Stromal cell of bone marrow (primary cell): ENCODE results near the gene NECAB3.

Experiments
- DNase-seq: peaks from one replicate; pipeline ENCODE4 v3.0.0-alpha.2; 2012; ENCODE audit warnings: low read depth

Gene NECAB3

DNA sequence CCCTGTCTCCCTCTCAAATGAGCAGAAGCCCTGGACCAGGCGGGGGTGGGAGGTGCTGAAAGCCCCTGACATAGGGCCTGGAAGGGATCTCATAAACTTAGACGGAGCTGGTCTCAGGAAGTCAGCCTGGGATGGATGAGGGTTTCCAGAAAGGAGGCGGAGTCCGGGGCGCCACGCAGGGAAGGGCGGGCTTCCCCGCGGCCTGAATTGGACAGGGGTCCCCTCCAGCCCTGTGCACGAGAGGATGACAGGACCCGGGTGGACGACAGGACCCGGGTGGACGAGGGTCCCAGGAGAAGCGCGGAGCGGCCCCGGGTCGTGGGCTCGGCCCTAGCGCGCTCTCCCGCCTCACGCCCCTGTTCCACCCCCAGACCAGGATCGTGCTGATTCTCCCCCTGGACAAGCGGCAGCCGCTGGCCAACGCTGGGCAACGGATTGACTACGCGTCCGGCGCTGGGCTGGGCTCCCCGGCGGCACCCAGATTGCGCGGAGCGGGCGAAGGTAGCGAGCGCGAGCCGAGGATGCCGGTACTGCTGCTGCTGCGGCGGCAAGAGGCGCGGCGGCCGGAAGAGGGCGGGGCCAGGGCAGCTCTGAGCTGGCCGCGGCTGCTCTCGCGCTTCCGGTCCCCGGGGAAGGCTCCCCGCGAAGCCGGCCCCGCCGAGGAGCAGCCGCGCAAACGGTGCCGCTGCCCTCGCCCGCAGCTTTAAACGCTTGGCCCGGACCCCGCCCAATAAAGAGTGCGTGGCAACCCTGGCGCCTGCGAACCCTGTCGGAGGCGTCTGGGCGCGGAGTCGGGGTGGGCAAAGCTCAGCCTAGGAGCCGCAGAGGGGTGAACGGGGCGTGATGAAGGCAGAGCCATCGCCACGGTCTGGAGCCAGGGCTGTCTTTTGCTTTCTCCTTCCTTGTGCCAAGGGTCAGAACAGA, 10.8 kb downstream of the NECAB3 start:
- no peak for DNase-seq

DNA sequence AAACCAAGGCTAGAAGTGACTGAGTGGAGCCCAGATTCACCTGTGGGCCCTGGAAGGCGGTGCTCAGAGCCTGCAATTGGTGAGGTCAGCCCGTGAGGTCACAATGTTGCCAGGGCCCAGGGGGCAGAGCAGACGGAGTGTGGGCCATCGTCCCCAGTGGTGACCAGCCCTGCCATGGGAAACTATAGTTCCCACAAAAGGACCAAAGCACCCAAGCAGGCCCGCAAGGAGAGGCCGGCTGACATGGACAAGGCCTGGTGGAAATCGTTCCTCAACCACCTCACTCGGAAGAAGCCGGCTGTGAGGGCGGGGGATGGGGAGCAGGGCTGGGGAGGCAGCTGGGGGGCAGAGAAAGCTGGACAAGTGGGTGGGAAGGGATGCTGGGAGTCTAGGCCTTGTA, 12.1 kb downstream of the NECAB3 start, which contains the start of gene C20orf144:
TSS of gene C20orf144 (plus strand) at position 156 of the 400 bp plus-strand sequence. CDS start at position 175, 19 bp downstream.
- no peak for DNase-seq

DNA sequence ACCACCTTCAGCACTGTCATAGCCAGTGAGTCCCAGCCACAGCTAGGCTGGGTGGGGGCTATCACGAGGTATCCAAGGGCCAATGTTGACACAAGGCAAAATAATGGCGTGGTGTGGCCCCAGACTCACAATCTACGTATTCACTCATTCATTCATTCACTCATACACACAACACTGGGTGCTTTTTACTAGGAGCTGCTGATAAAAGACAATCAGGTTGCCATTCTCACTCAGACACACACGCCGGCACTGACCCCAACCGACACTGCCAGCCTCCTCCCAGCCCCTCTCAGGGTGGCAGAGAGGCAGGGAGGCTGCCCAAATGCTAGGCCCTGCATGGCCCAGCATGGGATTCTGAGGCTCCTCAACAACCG, 13.6 kb downstream of the NECAB3 start:
- DNase-seq = no peak

DNA sequence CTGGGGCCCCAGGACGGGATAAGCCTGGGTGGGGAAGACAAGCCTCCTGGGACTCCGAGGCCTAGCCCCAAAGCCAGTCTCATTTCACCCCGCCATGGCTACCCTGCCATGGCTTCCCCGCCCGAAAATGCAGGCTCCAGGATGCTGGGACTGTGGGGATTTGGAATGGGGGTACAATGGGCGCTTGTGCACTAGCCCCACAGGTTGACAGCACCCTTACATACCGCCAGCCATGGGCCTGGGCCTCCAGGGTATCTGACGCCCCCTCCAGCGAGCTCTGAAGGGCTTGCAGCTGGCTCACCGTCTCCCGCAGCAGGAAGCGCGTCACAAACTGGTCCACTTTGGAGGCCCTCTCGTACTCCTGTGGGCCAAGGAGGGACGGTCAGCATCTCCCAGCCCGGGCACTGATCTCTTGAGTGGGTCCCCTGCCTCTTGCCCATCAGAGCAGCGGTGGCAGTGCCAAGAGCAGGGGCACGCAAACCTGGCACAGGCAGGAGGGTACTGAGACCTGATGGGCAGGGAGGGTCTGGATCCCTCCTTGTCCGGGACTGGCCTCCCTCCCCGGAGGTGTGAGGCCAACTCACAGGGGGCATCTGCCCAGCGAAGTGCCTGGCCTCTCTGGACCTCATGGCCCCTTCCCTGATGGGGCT, 14.1 kb downstream of the NECAB3 start:
- DNase-seq = no peak

DNA sequence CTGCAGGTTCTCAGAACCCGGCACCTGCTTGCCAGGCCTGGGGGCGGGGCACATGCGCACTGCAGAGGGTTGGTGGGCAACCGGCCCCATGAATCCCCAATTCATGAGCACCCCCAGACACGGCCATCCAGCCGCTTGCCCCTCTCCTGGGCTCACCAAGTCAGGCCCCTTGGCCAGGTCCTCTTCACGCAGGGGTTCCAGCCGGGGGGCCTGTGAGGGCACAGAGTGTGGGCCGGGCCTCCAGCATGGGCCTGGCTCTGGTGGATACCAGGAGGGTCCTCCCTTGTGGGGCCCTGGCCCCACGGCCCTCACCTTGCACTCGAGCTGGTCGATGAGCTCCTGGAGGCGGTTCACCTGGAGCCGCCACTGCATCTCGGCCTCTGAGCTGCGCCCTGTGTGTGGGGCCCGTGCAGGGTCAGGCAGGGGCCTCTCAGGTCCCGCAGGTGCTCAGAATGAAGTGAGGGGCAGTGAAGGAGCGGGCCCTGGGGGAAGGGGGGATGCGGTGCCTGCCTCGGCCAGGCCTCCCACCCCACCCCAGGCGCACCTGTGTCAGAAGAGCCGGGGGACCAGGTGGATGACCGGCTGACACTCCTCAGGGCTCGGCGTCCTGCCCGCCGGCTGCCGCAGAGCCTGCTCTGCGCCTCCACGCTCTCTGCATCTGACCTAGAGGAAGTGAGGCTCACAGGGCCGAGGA, 14.7 kb downstream of the NECAB3 start:
- no peak for DNase-seq

DNA sequence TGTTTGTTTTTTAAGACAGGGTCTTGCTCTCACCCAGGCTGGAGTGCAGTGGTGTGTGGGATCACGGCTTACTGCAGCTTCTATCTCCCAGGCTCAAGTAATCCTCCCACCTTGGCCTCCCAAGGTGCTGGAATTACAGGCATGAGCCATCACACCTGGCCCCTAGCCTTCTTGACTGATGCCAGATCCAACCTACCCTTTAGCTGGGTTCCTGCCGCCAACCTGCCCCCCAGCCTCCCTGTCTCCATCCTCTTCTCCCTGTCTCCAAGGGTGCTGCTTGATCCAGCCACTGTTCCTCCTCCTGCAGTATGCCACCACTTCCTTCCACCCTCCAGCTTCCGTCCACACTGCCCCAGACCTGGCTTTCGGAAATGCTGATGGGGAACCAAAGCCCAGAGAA, 15.3 kb downstream of the NECAB3 start:
- DNase-seq = no peak

DNA sequence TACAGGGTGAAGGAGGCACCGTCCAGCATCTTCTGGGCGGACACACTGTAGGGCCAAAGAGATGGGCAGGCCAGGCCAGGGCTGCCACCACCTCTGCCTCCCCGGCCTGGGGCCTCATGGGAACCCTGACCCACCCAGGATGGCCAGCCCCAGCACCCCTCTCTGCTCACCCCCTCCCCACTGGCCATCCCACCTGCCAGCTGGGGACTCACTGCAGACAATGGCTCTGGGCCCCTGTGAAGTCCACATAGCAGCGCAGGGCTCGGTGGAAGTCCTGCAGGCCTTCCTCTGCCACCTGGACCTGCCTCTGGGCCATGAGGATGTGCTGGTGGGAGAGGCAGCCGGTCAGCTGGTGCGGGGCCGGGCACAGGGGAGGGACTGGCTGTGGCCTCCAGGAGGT, 15.7 kb downstream of the NECAB3 start:
- no peak for DNase-seq

DNA sequence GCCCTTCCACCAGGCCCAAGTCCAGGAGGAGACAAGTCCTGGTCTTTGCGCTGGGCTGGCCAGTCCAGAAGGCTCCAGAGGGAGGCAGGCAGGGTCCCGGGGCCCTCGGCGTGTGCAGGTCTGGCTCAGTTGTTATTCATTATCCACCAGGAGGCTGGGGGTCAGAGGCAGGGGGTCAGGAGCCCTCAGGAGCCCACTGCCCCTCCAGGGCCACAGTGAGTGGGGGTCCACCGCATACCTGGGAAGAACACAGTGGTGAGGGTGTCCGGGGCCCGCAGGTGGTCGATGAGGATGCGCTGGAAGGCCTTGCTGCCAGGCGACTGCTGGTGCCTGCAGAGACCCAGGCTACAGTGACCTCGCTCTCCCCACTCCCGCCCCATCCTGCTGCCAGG, 16.5 kb downstream of the NECAB3 start:
- DNase-seq = no peak

DNA sequence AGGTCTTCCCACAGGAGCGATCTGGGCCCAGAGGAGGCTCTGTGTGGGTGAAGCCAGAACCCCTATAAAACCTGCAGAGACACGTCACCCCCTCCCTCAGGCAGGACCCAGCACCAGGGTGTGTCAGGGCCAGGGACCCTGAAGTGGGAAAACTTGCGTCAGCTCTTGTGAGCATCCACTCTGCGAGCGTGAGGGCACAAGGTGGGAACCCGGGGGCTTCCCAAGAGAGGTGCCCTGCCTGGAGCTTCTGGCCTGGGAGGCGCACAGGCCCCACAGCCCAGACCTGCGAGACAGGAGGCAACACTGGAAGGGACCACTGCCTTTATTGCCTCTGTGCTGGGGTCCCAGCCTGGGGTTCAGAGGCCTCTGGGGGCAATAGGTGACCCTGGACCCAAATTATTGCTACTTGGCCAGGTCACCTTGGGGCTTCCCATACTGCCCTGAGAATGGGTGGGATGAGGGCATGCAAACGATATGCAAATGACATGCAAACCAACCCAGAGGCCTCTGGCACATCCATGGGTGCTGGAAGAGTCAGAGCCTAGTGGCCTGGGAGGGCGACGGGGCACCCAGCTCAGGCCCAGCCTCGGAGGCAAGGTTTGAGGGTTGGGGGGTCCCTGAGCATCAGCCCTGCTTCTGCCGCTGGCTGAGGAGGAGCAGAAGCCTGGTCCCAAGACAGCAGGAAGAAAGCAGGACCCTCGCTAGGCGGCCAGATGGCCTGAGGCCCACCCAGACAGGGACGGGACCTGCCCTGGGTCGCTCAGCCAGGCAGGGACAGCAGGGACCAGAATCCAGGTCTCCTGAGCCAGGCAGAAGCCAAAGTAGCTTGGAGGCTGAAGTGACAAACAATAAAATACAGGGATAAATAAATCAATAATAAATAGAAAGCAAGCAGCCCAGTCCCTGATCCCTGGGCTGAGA, 17.2 kb downstream of the NECAB3 start:
- no peak for DNase-seq

DNA sequence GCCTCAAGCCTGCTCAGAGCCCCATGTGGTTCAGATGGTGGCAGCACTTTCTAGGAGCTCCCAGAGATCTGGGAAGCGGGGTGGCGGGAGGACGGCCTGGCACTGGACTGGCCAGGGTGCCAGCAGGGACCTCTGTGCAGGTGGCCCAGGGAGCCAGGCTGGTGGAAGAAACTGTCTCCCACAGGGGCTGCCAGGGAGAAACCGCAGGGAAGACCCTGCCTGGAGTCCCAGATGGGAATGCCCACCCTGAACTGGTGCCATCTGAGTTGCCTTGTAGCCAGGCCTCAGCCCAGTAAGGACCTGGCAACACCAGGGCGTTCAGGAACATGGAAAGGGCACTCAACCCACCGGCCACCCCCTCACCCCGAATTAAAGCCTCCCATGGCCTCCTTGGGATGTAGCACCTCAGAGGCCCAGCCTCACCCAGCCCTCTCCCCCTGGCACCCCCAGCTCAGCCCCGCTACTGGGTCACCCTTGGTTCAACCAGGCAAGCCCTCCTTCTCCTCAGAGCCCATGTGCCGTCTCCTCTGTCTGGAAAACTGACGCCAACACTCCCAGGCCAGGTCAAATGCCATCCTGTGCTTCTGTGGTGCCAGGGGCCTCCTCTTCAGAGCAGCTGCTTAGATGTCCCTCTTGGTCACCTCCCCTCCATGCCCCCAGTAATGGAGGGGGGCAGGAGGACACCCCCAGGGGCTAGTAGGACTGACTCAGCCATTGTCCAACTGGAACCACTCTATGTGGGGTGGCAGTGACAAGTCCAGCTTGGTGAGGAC, 18.0 kb downstream of the NECAB3 start:
- DNase-seq = no peak

DNA sequence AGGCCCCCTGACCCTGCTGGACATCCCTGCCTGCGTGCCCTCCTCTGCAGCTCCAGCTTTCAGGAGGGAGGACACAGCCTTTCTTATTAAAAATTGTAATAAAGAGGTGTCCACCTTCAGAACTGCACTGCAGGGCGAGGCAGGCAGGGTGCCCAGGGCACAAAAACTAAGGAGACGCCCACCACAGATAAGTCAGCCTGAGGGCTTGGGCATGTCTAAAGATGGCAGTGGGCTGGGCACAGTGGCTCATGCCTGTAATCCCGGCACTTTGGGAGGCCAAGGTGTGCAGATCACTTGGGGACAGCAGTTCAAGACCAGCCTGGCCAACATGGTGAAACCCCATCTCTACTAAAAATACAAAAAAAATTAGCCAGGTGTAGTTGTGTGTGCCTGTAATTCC, 19.1 kb downstream of the NECAB3 start:
- DNase-seq = no peak

DNA sequence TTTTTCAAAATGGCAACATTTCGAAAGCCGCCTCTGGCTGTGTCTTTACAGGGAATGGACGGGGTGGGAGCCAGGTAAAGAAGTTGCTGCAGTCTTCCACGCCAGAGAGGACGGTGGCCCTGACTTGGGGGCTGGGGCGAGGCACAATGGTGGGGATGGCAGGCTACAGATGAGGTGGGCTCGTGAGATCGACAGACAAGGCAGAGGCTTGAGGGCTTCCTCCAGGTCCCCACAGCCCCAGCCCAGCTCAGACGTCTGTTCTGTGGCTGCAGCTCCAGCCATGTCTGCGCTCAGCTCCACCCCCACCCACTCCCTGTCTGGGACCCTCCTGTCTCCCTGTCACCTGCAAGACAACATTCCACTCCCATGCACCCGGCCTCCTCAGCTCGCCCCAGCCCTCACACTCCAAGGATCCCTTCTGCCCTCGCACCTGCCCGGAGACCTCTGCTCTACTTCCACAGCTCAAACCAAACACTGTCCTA, 19.5 kb downstream of the NECAB3 start:
- DNase-seq = no peak

DNA sequence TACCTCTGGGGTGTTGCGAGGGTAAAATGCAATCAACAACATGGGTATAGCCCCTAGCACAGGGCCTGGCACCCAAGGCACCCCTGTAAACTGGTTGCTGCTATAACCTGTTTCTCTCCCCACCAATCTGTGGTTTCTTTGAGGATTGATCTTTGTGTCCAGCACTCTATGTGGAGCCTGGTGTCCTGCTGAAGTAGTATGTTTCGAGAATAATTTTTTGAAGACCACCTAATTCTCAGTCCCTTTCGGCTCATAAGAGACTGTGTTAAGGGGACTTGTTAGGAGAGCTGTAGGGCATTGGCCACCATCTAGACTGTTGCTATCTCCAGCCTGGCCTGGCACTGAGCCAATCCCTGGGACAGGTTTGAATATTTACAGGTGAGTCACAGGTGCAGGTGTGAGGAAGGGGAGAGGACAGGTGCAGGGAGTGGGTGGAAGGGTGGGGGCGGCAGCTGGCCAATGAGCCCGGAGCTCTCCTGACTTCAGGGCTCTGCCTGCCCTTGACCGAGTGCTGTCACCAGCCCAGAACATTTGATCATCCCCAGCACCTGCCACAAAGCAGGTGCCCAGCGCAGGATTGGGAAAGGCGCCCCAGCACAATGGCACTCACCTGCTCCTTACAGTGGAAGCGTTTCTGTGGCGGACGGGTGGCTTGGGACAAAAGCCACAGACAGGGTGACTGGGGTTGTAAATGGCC, 20.2 kb downstream of the NECAB3 start:
- DNase-seq = no peak

DNA sequence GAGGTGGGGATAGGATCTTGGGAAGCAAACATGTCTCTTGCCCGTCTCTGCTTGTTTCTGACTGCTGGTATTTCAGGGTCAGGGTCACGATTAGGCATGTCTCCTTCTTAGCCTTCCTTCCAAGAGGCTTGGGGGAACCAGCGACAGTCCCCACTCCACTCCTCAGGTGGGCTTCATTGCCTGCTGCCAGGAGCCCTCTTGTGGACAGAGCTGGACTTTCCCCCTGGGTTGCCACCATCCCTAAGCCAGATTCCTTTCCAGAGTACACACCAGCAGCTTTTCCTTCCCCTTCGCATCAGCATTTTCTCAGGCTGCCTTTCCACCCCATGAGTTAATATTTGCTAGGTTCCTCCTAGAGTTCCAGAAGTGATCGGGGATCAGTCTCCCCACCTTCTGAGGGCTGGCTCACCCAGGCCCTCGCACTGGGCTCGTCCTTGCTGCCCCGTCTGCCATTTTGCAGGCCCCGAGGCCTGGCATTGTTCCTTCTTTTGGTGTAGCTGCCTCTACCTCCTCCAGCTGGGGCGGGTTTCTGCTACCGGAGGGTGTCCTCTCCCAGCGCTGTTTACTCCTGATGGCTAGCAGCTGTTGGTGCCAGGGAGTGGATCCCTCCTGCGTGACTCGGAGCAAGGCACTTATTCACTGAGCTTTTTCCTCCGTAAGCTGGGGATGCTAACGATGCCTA, 20.9 kb downstream of the NECAB3 start:
- no peak for DNase-seq

DNA sequence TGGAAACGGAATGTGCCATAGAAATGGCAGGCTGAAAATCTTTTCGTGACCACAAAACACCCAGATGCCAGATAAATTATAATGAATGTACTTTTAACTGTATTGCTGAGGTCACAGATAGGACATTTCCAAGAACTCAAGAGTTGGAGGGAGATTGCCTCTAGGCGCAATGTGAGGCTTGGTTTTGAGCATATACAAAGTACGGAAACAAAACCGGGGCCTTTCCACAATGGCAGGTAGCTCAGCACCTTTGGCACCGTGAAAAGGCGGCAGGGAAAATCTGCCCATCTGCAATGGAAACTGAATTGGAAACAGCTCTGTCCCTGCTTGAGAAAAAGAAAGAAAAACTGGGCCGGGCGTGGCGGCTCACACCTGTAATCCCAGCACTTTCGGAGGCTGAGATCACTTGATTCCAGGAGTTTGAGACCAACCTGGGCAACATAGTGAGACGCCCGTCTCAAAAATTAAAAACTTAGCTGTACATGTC, 22.6 kb downstream of the NECAB3 start:
- no peak for DNase-seq

DNA sequence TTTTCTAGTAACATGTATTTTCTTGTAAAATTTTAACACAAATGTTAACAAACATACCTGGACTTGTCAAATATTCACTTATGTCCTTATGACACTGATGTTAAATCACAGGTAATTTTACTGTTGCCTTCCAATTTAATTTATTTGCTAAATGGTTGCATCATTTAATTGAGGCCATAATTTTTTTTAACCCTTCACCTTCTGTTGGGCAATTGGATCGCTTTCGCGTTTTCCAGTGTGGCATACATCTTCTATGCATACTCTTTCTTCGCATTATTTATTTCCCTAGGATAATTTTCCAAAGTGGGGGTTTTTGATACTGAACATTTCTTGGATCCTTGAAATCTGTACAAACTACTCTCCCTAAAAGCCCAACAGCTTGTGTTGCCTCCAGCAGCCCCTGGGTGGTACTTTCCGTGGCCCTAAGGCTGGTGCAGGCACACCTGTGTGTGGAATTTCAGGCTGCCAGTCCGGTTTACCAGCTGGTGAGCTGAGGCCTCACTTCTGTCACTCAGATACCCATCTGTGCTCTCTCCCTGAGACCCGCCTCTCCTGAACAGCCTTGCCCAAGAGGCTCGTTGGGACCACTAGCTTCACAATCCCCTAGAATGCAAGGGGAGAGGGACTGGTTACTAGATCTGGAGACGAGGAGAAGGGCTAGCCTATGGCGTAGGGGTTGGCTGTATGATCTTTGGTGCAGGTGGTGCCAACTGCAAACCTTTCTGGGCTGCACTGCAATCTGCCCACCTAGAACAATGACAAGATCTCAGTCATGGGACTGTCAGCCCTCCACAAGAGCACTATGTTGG, 23.3 kb downstream of the NECAB3 start:
- no peak for DNase-seq

DNA sequence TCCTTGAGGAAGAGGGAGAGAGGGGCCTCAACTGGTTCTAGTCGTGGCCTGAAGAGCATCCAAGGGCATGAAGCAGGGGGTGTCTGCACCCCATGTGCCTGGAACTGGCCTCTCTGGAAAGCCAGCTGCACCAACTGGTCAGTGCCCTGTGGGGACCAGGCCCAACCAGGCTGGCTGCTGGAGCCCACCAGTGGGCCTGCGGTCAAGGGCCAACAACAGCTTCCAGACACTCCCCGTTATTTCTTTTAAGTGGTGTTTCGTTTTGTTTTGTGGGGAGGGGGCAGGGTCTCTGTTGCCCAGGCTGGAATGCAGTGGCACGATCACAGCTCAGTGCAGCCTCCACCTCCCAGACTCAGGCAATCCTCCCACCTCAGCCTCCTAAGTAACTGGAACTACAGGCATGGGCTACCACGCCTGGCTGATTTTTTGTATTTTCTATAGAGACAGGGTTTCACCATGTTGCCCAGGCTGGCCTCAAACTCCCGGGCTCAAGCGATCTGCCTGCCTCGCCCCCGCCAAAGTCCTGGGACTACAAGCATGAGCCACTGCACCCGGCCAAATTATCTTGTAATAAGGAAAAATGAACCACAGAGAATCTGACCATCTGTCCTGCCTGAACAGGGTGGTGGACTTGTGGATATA, 24.0 kb downstream of the NECAB3 start:
- DNase-seq = no peak

DNA sequence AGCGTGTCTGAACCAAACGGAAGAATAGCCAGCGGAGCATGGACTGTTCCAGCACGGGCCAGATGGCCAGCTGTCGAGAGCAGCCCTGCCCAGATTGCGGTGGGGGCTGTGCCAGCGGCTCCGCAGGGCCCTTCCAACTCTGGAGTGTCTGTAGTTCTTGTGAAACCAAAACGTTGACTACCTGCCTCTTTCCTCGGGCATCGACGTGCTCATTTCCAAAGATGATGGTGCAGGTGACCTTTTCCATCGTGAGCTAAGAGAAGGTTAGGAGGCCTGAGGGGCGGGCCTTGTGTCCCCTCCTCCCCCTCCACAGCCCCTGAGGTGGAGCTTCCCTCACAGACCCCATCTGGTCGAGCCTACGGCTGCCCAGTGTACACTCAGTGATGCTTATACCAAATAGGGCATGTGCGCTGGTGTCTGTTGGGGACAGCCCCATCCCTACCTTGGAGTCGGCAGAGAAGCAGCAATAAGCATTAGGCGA, 25.0 kb downstream of the NECAB3 start:
- DNase-seq = no peak
